HG03159 (cell line): ENCODE results near the gene GFY.
A peak's percentile ranks its signal among the peaks of the same experiment; 100 is the strongest.
"Not testable (repeated sequence)": the region's sequence is repeated elsewhere in the genome, so short reads cannot be mapped to it uniquely, and the experiment has no call there.

Experiments used
- ATAC-seq: cut with Tn5 transposase; IDR thresholded peaks from one replicate; pipeline ENCODE4 v1.9.1; 2021; ENCODE audit warnings: mild to moderate bottlenecking, moderate library complexity; ENCODE audit not compliant: unreplicated experiment

Gene GFY

GRCh38 chr19:49442771-49443365, 17.7 kb downstream of the GFY start:
- peak; percentile 7 for ATAC-seq

- ATAC-seq, result peak; percentile 74
Observed at GRCh38 chr19:49443366-49444099, 18.3 kb downstream of the GFY start.

GRCh38 chr19:49444100-49444700, 19.0 kb downstream of the GFY start:
- ATAC-seq, result not testable (repeated sequence)

GRCh38 chr19:49445997-49446396, 20.8 kb downstream of the GFY start:
- ATAC-seq, result no peak

- ATAC-seq, result no peak
Observed at GRCh38 chr19:49447485-49448431, 22.6 kb downstream of the GFY start.

- no peak for ATAC-seq
Observed at GRCh38 chr19:49448432-49448786, 23.2 kb downstream of the GFY start.

- ATAC-seq, result no peak
Observed at GRCh38 chr19:49450405-49450804, 25.2 kb downstream of the GFY start.

- peak; percentile 69 for ATAC-seq
Observed at GRCh38 chr19:49451430-49452181, 26.4 kb downstream of the GFY start, which contains the start of gene PIH1D1. TSS of gene PIH1D1 (minus strand) at chr19:49451814. CDS start at chr19:49451574, 240 bp downstream.

GRCh38 chr19:49453013-49453756, 28.0 kb downstream of the GFY start, which contains the start of gene ALDH16A1:
TSS of gene ALDH16A1 (plus strand) at chr19:49453225. CDS start at chr19:49453332, 107 bp downstream.
- peak; percentile 71 for ATAC-seq

GRCh38 chr19:49453757-49454240, 28.6 kb downstream of the GFY start:
- no peak for ATAC-seq

GRCh38 chr19:49455773-49456172, 30.6 kb downstream of the GFY start:
- no peak for ATAC-seq

- no peak for ATAC-seq
Observed at GRCh38 chr19:49456326-49456725, 31.1 kb downstream of the GFY start.

GRCh38 chr19:49458567-49458903, 33.3 kb downstream of the GFY start:
- ATAC-seq, result no peak

GRCh38 chr19:49459388-49459787, 34.2 kb downstream of the GFY start:
- ATAC-seq, result no peak

- not testable (repeated sequence) for ATAC-seq
Observed at GRCh38 chr19:49461130-49461529, 35.9 kb downstream of the GFY start.

GRCh38 chr19:49461656-49462055, 36.5 kb downstream of the GFY start:
- ATAC-seq, result no peak

- ATAC-seq, result no peak
Observed at GRCh38 chr19:49462492-49462891, 37.3 kb downstream of the GFY start.

GRCh38 chr19:49463960-49464740, 39.0 kb downstream of the GFY start:
- ATAC-seq, result no peak

GRCh38 chr19:49465371-49465770, 40.2 kb downstream of the GFY start:
- ATAC-seq, result no peak
